ENCODE results near the gene COL11A1.
"Not testable (repeated sequence)": the region's sequence is repeated elsewhere in the genome, so short reads cannot be mapped to it uniquely, and the experiment has no call there.

The COL11A1 gene

DNA sequence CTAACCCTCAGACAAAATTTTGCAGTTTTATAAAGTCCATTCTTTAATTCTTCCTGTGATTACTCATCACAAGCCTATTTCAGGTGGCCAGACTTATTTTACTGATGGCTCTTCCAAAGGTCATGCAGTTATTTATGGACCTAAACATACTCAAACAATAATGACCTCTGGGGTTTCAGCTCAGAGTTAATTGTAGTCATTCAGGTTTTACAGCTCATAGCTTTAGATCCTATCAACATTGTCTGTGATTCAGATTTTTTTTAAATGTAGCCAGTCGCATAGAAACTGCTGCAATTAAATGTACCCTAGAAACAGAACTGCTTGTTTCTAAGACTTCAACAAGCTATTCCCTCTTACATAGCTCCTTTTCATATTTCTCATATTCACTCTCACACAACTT, 270.8 kb downstream of the COL11A1 start:
- DNase-seq (ENCODE audit: low read depth in 2 of 2, low spot score in 1 of 2), result no peak

DNA sequence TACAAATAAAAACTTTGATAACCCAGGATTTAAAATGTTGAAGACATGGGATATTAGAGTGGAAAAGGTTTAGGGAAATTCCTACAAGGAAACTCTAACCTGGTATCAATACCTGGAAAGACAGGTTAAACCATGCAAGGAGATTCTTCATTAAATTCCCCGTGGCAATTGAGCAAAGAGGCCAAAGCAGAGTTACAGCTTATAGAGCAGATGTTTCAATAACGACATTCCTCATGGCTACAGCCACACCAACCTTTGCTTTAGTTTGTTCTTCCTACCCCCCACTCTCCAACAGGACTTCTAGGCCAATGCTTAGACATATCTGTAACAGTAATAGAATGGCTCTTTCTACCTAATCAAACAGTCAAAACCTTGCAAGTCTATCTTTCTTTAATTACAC, 271.3 kb downstream of the COL11A1 start:
- DNase-seq (ENCODE audit: low read depth in 2 of 2, low spot score in 1 of 2), result no peak

DNA sequence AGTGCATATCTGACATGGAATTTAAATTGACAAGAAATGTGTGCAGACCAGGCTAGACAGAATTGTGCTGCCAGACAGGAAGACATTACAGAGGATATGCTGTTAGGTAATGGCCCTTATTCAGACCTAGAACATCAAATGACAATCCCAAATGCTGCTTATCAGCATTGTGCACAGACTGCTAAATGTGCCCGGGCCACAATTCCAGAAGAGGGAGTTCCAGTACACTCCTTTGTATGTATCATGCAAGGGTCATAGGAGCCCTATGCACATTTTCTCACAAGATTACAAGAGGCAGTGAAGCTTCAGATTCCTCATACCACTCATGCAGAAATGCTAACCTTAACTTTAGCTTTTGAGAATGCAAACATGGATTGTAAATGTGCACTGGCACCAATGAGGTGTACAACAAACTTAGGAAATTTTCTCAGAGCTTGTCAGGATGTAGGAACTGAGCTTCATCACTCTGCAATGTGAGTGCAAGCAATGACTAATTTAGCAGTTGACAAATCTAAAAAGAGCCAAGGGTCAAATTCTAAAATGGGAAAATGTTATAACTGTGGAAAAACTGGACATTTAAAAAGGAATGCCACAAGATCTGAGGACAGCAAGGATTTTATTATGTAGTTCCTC, 273.5 kb downstream of the COL11A1 start:
- no peak for DNase-seq (ENCODE audit: low read depth in 2 of 2, low spot score in 1 of 2)

DNA sequence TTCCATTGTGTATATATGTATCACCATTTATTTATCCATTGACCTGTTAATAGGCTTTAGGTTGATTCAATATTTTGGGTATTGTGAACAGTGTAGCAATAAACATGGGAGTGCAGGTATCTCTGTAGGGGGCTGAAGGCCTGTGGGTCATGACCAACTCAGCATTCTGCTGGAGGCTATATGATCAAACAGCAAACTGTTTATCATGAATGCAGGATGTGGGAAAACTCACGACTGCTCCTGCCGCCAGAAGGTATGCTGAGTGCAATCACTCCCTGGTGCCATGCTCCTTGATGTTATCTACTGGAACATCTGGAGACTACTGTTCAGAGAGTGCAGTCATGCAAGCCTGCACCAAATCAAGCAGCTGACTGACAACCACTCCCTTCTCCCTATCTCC, 275.2 kb downstream of the COL11A1 start:
- no peak for DNase-seq (ENCODE audit: low read depth in 2 of 2, low spot score in 1 of 2)

DNA sequence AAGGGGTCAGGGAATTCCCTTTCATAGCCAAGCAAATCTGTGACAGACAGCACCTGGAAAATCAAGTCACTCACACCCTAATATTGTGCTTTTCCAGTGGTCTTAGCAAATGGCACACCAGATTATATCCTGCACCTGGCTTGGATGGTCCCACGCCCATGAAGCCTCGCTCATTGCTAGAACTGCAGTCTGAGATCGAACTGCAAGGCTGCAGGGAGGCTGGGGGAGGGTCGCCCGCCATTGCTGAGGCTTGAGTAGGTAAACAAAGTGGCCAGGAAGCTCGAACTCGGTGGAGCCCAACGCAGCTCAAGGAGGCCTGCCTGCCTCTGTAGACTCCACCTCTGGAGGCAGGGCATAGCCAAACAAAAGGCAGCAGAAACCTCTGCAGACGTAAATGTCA, 281.6 kb downstream of the COL11A1 start:
- DNase-seq (ENCODE audit: low read depth in 2 of 2, low spot score in 1 of 2), result not testable (repeated sequence)
